Bronchial epithelial cell (primary cell): Measurements from ENCODE around the gene MYO7A. TPM values are rescaled to one million over a fixed set of nuclear protein-coding genes. Genes with fewer than 3 reads are reported as not detected.

Experiments used
- DNase-seq: peaks from one replicate; pipeline ENCODE4 v3.0.0-alpha.2; 2010; ENCODE audit warnings: low read depth
- FAIRE-seq: peaks from 2 replicates; lab custom pipeline; 2011; peaks lifted over from hg19 to GRCh38; lab: Jason Lieb, UNC
- H3K27me3 ChIP-seq: 2 replicates; pipeline ENCODE4 v1.5.1; 2011; ENCODE audit warnings: low read length; ENCODE audit not compliant: control insufficient read depth, insufficient read depth
- H3K36me3 ChIP-seq: 2 replicates; pipeline ENCODE4 v1.5.1; 2011; ENCODE audit warnings: low read length; ENCODE audit not compliant: control insufficient read depth, insufficient read depth
- H3K4me3 ChIP-seq: 2 replicates; pipeline ENCODE4 v1.5.1; 2011; ENCODE audit warnings: mild to moderate bottlenecking, low read depth, low read length, control low read depth
- total RNA-seq: library from RNA; depleted of rRNA; stranded (reverse); fragments of >200 nt; gene quantifications from 2 replicates; pipeline ENCODE4 v1.2.1, GENCODE V29; 2014
- TF ChIP-seq, protein P1 (sequence below): IDR thresholded peaks from 2 replicates; pipeline ENCODE4 v1.5.1; 2011; ENCODE audit warnings: mild to moderate bottlenecking, moderate library complexity, low read length, control low read depth, inconsistent platforms; ENCODE audit not compliant: insufficient read depth, severe bottlenecking

The MYO7A gene
- total RNA-seq, 1 donor from 2014 or later, result under 0.01 TPM

DNA sequence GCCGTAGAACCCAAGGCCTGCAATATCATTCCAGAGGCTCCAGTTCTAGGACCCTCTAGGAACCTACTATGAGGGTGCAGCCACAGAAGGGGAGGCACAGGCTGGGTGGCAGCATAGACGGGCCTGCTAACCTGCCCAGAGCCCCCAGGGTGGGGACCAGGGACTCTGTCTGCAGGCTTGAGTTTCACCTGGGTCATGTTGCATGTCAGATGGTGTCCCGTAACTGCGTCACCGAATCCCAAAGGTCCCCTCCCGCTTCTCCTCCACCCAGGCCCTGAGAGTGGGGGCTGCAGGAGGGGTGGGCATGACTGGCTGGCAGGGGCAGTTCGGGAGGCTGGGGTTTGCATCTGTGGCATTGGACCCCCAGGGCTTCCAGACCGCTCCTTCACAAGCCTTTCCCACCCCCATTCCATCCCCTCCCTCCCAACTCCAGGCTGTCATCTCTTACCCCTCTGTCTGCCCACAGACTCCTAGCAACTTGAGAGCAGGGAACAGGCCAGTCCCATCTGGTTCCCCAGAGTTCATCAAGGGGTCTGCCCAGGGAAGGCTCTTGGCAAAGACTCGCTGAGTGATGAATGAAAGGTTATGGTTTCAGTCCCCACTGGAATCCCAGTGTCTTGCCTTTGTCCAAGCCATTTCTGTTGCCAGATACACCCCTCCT is 16.3 kb downstream of the MYO7A start:
- FAIRE-seq (no peak), DNase-seq (no peak)
- TF ChIP-seq, protein P1, sequence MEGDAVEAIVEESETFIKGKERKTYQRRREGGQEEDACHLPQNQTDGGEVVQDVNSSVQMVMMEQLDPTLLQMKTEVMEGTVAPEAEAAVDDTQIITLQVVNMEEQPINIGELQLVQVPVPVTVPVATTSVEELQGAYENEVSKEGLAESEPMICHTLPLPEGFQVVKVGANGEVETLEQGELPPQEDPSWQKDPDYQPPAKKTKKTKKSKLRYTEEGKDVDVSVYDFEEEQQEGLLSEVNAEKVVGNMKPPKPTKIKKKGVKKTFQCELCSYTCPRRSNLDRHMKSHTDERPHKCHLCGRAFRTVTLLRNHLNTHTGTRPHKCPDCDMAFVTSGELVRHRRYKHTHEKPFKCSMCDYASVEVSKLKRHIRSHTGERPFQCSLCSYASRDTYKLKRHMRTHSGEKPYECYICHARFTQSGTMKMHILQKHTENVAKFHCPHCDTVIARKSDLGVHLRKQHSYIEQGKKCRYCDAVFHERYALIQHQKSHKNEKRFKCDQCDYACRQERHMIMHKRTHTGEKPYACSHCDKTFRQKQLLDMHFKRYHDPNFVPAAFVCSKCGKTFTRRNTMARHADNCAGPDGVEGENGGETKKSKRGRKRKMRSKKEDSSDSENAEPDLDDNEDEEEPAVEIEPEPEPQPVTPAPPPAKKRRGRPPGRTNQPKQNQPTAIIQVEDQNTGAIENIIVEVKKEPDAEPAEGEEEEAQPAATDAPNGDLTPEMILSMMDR, result no peak
- Histone ChIP-seq H3K36me3 (no peaks in the 10 kb centered on the region), H3K4me3 (no peak overlapping the region), H3K27me3 (peaks cover 7% of the 10 kb centered on the region)

DNA sequence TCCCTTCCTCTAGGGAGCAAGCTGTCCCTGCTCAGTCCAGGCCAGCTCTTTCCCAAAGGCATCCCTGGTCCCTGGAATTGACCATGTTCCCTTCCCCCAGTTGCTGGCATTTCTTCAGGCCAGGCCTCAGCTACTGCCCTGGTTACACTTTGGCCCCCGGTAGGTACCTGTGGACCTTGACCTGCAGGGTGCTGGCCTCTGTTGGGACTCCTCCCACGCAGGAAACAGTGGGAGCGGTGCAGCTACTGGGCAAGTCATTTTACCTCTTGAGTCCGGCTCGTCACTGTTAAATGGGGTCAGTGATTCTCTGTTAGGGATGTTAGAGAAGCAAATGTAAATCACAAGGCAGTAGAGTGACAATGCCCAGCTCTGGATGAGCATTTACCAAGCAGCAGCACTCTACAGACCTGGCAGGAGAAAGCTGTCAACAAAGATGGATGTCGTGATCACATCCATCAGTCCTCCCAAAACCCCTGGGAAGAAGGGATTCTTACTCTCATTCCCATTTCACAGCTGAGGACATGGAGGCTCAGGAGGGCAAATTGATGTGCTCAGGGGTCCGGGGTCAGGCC is 16.9 kb downstream of the MYO7A start:
- FAIRE-seq (no peak), DNase-seq (no peak)
- TF ChIP-seq, protein P1, result no peak
- Histone ChIP-seq H3K36me3 (no peaks in the 10 kb centered on the region), H3K4me3 (no peak overlapping the region), H3K27me3 (peaks cover 7% of the 10 kb centered on the region)

- TF ChIP-seq, protein P1, result no peak
- Histone ChIP-seq H3K36me3 (no peaks in the 10 kb centered on the region), H3K4me3 (no peak overlapping the region), H3K27me3 (peaks cover 10% of the 10 kb centered on the region)
- DNase-seq, result no peak
- FAIRE-seq, result no peak
Observed at GRCh38 chr11:77146261-77147035, 18.4 kb downstream of the MYO7A start.

GRCh38 chr11:77147036-77147315 is 18.9 kb downstream of the MYO7A start:
- no peak for FAIRE-seq
- TF ChIP-seq, protein P1, result no peak
- peaks cover 10% of the 10 kb centered on the region for H3K27me3 ChIP-seq

GRCh38 chr11:77147668-77148321 is 19.7 kb downstream of the MYO7A start:
- TF ChIP-seq, protein P1, result no peak
- Histone ChIP-seq H3K36me3 (no peaks in the 10 kb centered on the region), H3K27me3 (peaks cover 10% of the 10 kb centered on the region), H3K4me3 (peak overlapping the region; percentile 26)
- FAIRE-seq (no peak), DNase-seq (no peak)

More at GRCh38 chr11:77147036-77147315, 18.9 kb downstream of the MYO7A start:
- DNase-seq, result no peak
- H3K36me3 ChIP-seq, result no peaks in the 10 kb centered on the region
- H3K4me3 ChIP-seq, result no peak overlapping the region
